Stimulated activated CD4-positive, alpha-beta T cell treated with anti-CD3 and anti-CD28 coated beads, Interleukin-2, amount 100 ng/mL, for 4 hours (primary cell): ENCODE measurements around the gene ALX4.

Experiments
- DNase-seq: peaks from one replicate; pipeline ENCODE4 v3.0.0-alpha.2; 2020; ENCODE audit warnings: low read depth

The ALX4 gene

GRCh38 chr11:44267750-44268613 is 42.0 kb downstream of the ALX4 start:
- no peak for DNase-seq

- DNase-seq: no peak
Measured at GRCh38 chr11:44267006-44267749, 42.8 kb downstream of the ALX4 start.

DNA sequence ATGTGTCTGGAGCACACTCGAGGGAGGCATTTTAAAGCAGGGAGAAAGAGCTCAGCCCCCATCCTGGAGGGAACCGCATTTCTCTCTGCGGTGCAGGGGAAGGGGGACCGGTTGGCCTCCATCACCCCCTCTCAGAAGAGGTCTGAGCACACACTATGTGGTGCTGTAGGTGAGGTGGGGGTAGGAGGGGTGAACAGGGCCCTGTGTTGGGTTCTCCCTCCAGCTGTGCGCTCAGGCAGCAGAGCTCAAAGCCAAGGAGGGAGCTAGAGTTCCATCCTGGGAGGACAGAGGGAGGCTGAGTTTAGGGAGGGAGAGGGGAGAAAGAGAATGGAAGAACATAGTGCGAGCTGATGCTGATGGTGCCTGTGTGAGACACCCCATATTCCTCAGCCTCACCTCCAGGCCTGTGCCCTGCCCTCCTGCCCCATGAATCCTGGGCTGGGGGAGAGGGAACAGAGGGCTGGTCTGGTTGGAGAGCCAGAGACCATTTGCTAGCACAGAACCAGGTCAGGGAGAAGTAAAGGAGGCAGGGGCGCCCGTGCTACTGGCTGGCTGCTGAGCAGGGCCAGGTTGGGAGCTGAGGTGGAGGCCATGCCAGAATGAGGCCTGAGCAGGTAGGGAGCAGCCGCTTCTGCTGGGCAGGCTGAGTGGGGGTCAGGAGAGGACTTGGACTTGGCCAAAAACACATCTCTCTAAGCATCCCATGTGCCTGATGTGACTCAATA is 43.7 kb downstream of the ALX4 start:
- DNase-seq: no peak

DNA sequence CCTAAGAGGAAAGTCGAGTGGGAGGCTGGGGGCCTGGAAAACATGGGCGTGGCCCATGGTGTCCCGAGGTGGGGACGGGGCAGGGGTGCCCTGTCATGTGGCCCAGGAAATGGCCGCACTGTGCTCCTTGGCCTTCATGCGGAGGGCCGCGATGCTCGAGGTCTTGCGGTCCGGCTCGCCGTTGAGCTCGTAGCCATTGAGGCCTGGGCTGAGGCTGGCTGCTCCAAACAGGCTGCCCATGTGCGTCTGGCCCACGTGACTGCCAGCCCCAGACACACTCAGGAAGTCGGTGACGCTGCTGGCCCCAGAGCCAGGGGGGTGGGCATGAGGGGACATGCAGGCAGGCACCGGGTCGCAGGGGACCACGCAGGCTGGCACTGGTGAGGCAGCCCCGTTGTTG is 45.2 kb downstream of the ALX4 start:
- DNase-seq: no peak

GRCh38 chr11:44264438-44264749 is 45.5 kb downstream of the ALX4 start:
- DNase-seq: no peak

DNA sequence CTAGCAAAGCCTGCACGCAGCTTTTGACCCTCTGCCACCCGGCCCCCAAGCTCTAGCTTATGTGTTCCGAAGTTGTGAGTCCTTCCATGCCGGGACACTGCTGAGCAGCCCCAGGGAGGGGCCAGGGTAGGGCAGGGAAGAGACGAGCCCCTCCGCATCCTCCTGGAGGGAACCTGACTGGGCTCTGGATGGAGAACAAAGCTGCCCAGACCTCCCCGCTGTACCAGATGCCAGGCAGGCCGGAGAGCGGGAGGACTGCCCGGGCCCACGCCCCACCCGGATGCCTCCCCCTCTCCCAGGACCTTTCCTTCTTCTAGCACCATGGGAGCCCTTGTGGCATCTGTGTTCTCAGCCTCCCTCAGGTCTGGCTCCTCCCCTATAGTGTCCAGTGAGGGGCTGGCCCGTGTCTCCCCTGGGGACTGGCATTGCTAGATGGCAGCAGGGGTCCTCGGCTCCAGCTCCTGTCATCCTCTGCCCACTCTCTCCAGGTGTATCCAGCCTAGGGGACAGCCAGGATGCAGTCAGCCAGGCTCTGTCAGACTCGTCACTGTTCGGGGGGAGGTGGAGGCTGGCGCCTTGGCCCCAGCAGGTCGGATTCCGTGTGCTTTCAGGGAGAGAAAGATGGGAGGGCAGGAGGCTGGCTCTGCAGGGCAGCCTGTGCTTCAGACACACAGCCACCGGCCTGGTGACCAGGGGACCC is 46.1 kb downstream of the ALX4 start:
- DNase-seq: no peak

- no peak for DNase-seq
Measured at GRCh38 chr11:44261800-44262591, 47.9 kb downstream of the ALX4 start.

GRCh38 chr11:44260081-44260480 is 49.9 kb downstream of the ALX4 start:
- DNase-seq: no peak

- DNase-seq: no peak
Measured at GRCh38 chr11:44258839-44259420, 51.0 kb downstream of the ALX4 start.

DNA sequence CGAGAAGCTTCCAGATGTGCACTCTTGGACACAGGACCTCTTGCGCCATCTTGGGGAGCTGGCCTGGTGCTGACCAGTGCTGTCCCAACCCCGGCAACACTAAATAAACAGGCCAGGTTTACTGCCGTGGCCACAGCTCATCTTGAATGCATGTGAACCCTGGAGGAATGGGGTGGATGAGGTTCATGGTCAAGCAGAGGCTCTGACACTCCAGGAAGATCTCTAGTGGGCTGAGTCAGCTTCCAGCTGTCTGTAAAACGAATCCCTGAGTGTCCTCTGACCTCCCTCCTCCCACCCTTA is 51.8 kb downstream of the ALX4 start:
- no peak for DNase-seq

DNA sequence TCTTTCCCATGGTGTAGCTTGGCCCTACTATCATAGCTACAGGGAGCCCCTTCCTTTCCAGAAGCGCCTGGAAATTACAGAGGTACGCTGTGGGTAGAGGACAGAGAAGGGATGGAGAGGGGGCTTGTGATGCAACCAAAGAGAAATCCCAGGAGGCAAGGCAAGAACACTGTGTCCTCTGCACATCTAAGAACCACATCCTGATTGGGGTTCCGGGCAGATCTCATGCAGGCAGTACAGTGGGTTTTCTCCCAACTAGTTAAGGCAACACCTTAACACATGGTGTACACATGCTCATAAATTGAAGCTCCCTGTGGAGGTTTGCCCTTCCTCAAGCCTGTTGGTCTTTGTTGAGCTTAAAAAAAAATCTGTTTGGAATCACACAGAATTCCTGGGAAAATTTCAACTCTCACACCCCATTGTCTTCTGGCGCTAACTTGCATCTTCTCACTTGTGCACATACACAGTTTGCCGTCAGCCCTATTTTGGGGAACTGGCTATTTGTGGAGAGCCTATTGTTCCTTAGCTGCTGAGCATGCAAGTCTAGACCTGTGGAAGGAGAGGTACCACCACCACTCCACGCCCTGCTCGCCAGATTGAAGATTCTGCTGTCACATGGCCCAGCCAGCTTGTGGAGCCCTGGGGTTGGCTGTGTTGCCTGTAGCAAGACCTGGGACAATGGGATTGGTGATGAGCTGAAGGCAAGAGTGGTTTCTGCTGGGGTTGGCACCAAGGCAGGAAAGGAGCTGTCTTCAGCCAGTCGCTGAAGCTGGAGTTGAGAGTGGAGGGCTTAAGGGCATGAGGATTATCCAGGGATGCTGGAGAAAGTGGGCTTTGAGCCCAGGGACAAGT is 52.4 kb downstream of the ALX4 start:
- DNase-seq: no peak

DNA sequence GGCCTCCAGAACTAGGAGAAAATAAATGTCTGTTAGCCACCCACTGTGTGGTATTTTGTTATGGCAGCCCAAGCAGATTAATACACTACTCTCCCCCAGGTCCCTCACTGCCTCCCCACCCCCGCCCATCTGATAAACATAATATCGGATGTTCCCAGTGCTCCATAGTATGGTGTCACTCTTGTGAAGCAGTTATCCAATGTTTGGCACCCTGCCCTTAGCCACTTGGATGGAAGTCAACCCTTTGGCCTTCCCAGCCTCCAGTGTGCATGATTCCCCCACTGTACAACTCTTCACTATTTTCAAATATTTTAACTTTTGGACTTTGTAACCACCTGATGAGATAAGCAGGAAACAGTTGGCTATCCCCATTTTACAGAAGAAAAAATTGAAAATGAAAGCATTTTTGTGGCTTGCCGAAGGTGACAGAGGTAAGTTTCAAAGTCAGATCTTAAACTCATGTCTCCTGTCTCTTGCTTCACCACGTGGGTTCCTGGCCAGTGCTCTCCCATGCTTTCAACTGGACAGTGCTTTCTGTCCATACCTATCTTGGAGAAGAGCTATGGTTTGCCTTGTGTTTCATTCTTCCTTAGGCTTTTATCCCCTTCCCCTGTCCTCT is 53.2 kb downstream of the ALX4 start:
- no peak for DNase-seq

DNA sequence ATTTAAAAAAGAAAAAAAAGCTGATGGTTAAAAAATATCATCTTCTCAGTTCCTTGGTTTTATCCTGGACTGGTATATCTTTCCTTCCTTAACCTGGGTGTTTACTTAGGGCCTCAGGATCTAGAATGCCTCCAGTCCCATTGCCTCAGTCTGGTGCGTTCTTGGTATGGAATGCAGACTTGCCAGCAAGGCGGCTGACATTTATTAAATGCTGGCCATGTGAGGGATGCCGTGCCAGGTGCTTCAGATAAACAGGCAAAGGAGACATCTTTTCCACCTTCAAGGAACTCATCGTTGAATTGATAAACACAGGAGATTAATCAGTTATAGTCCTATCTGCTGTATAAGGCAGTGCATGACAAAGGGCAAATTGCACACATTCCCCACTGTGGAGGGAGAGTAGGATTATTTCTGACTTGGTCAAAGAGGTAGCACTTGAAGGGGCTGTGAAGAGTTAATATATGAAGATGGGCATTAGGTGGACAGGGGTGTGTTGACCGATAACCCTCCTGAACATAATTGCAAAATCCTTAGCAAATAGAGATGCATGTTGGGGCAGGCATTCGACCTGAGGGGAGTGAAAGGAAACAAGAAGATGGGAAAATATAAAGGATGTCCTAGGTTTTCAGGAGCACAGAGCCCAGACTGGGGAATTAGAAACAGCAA is 54.4 kb downstream of the ALX4 start:
- no peak for DNase-seq

GRCh38 chr11:44252999-44253602 is 56.8 kb downstream of the ALX4 start:
- no peak for DNase-seq

GRCh38 chr11:44250421-44250820 is 59.5 kb downstream of the ALX4 start:
- DNase-seq: no peak

DNA sequence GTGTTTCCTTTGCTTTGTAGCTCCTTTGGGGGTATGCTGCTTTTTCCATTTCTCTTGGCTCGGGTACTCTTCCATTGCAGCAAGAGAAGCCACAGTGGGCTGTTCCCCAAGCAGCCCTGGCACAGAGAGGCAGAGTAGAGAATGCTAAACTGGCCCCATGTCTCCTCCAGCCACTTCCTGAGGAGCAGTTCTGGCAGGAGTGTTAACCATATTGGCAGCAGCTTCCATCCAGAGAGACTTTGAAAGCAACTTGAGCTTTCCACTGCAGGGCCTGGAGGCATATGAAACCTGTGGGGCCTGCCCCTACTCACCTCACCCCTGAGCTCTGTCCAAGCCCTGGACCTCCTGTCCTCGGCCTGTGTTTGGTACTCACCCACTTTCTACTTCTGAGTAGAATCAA is 61.8 kb downstream of the ALX4 start:
- DNase-seq: no peak

GRCh38 chr11:44247508-44247907 is 62.4 kb downstream of the ALX4 start:
- no peak for DNase-seq

- DNase-seq: no peak
Measured at GRCh38 chr11:44246726-44247125, 63.2 kb downstream of the ALX4 start.
